K562 (cell line): ENCODE measurements around the gene CACNA1E.

Experiments used
- AFF4 ChIP-seq: sonication (generic); formaldehyde crosslinking; IDR thresholded peaks from 2 replicates; pipeline ENCODE4 v1.8.0; 2023; ENCODE audit warnings: mild to moderate bottlenecking, missing genetic modification reagents
- ATF4 ChIP-seq: fragments of 450-650 bp; formaldehyde crosslinking; IDR thresholded peaks from 2 replicates; pipeline ENCODE4 v1.4.0; 2022; ENCODE audit warnings: mild to moderate bottlenecking, moderate library complexity
- CREB1 ChIP-seq, 2 experiments: sonication (generic) in 1 of 2; formaldehyde crosslinking in 1 of 2; IDR thresholded peaks; 2 replicates each; pipeline versions ENCODE4 v1.6.1 to v1.8.0; 2012 to 2022; ENCODE audit warnings: inconsistent platforms in 1 of 2, mild to moderate bottlenecking in 1 of 2, missing genetic modification reagents in 1 of 2, moderate library complexity in 1 of 2
- CTCF ChIP-seq, 3 experiments: IDR thresholded peaks in 2 of 3; conservative IDR thresholded peaks in 1 of 3; 2 replicates each; pipeline ENCODE4 v1.5.1; 2011 to 2012; ENCODE audit warnings: low read length in 3 of 3, mild to moderate bottlenecking in 3 of 3, control low read depth in 2 of 3, improper control_type of control experiment in 1 of 3, inconsistent platforms in 1 of 3, low read depth in 1 of 3, mixed read lengths in 1 of 3, moderate library complexity in 1 of 3; ENCODE audit not compliant: insufficient read depth in 2 of 3
- L3MBTL2 ChIP-seq: fragments of 450-650 bp; IDR thresholded peaks from 2 replicates; pipeline ENCODE4 v1.6.1; 2016; ENCODE audit warnings: mild to moderate bottlenecking, moderate library complexity
- MYC ChIP-seq, 2 experiments: fragments of 250-450 bp in 1 of 2; sonication (Bioruptor Pico) in 1 of 2; IDR thresholded peaks; 2 replicates each; pipeline versions ENCODE4 v1.5.1 to v1.6.1; 2012 to 2021; ENCODE audit warnings: low read depth in 2 of 2, borderline replicate concordance in 1 of 2, improper control_type of control experiment in 1 of 2, low read length in 1 of 2, mild to moderate bottlenecking in 1 of 2, moderate library complexity in 1 of 2
- POLR2A ChIP-seq: fragments of 450-650 bp; conservative IDR thresholded peaks from 2 replicates; pipeline ENCODE4 v1.6.1; 2016
- RAD21 ChIP-seq, 2 experiments: fragments of 250-450 bp in 1 of 2; fragments of 450-650 bp in 1 of 2; sonication (Bioruptor Pico) in 1 of 2; formaldehyde crosslinking in 1 of 2; IDR thresholded peaks in 1 of 2; conservative IDR thresholded peaks in 1 of 2; 2 replicates each; pipeline versions ENCODE4 v1.4.0 to v1.8.0; 2020 to 2022; ENCODE audit warnings: mild to moderate bottlenecking in 2 of 2, moderate library complexity in 1 of 2
- ZNF41 ChIP-seq: fragments of 250-450 bp; sonication (Bioruptor Pico); conservative IDR thresholded peaks from 2 replicates; pipeline ENCODE4 v1.4.0; 2020; ENCODE audit warnings: mild to moderate bottlenecking
- ZNF449 ChIP-seq: fragments of 250-450 bp; sonication (Bioruptor Pico); IDR thresholded peaks from 2 replicates; pipeline ENCODE4 v1.8.0; 2022; ENCODE audit warnings: moderate library complexity, mild to moderate bottlenecking, inconsistent platforms
- ZNF695 ChIP-seq: fragments of 450-650 bp; formaldehyde crosslinking; IDR thresholded peaks from 2 replicates; pipeline ENCODE4 v1.4.0; 2020; ENCODE audit warnings: mild to moderate bottlenecking, moderate library complexity

GRCh38 chr1:181765451-181766026, 282.2 kb downstream of the CACNA1E start:
- no peak for TF ChIP-seq ZNF449 (CRISPR knock-in tag)
- no peak for TF ChIP-seq RAD21 (CRISPR knock-in tag; conservative IDR thresholded peaks at IDR 0.05 in 1 of 2, IDR thresholded peaks at IDR 0.05 in 1 of 2)
- TF ChIP-seq CTCF (IDR thresholded peaks at IDR 0.05 in 2 of 3, conservative IDR thresholded peaks at IDR 0.05 in 1 of 3; ENCODE audit: insufficient read depth in 2 of 3, low read depth in 1 of 3, low read length in 3 of 3): no peak
- no peak for TF ChIP-seq ZNF41 (CRISPR knock-in tag)
- no peak for TF ChIP-seq MYC (IDR thresholded peaks at IDR 0.05; ENCODE audit: low read depth, low read length)
- TF ChIP-seq MYC (CRISPR knock-in tag; IDR thresholded peaks at IDR 0.05; ENCODE audit: borderline replicate concordance, low read depth): no peak
- TF ChIP-seq ATF4 (CRISPR knock-in tag): no peak
- TF ChIP-seq POLR2A: no peak
- TF ChIP-seq ZNF695 (CRISPR knock-in tag): no peak
- no peak for TF ChIP-seq AFF4
- no peak for TF ChIP-seq L3MBTL2
- no peak for TF ChIP-seq CREB1 (IDR thresholded peaks at IDR 0.05)
- no peak for TF ChIP-seq CREB1 (CRISPR knock-in tag; IDR thresholded peaks at IDR 0.05)
